Fibroblast of lung (primary cell): Measurements from ENCODE around the gene CCNY. TPM values are rescaled to one million over a fixed set of nuclear protein-coding genes. Genes with fewer than 3 reads are reported as not detected.

ENCODE experiments used
- DNase-seq, 2 donors: peaks; one replicate each; pipeline versions ENCODE4 v3.0.0 to v3.0.0-alpha.2; 2010; ENCODE audit warnings: low read depth in 2 of 2
- H2AFZ ChIP-seq: 2 replicates; pipeline ENCODE4 v1.5.1; 2012; ENCODE audit warnings: low read length, control low read depth, inconsistent platforms
- H3K27ac ChIP-seq: 2 replicates; pipeline ENCODE4 v1.5.1; 2011; ENCODE audit warnings: low read length, control low read depth; ENCODE audit not compliant: insufficient read depth
- H3K27me3 ChIP-seq: 2 replicates; pipeline ENCODE4 v1.5.1; 2011; ENCODE audit warnings: mild to moderate bottlenecking, low read length; ENCODE audit not compliant: control insufficient read depth, insufficient read depth
- H3K36me3 ChIP-seq: 2 replicates; pipeline ENCODE4 v1.5.1; 2011; ENCODE audit warnings: low read length; ENCODE audit not compliant: control insufficient read depth, insufficient read depth
- H3K4me1 ChIP-seq: 2 replicates; pipeline ENCODE4 v1.5.1; 2011; ENCODE audit warnings: low read length; ENCODE audit not compliant: control insufficient read depth, insufficient read depth; ENCODE audit errors: extremely low read depth
- H3K4me2 ChIP-seq: 2 replicates; pipeline ENCODE4 v1.5.1; 2011; ENCODE audit warnings: low read length, control low read depth; ENCODE audit not compliant: insufficient read depth; ENCODE audit errors: extremely low read depth
- H3K4me3 ChIP-seq, 4 experiments: fragments of 200-600 bp in 1 of 4; sonication (generic) in 1 of 4; replicated peaks in 1 of 4; 2 replicates each; pipeline ENCODE4 v1.5.1; 2011 to 2016; ENCODE audit warnings: low read length in 4 of 4, low read depth in 3 of 4, mild to moderate bottlenecking in 3 of 4, control low read depth in 2 of 4, inconsistent platforms in 1 of 4, mixed read lengths in 1 of 4; ENCODE audit not compliant: insufficient read depth in 1 of 4; ENCODE audit errors: control extremely low read depth in 1 of 4
- H3K79me2 ChIP-seq: 2 replicates; pipeline ENCODE4 v1.5.1; 2012; ENCODE audit warnings: mild to moderate bottlenecking, low read length, inconsistent platforms; ENCODE audit not compliant: control insufficient read depth, insufficient read depth
- H3K9ac ChIP-seq: 2 replicates; pipeline ENCODE4 v1.5.1; 2011; ENCODE audit warnings: mild to moderate bottlenecking, low read length, control low read depth; ENCODE audit not compliant: insufficient read depth
- H3K9me3 ChIP-seq: 2 replicates; pipeline ENCODE4 v1.5.1; 2012; ENCODE audit warnings: low read depth, low read length; ENCODE audit not compliant: control insufficient read depth, insufficient read depth
- H4K20me1 ChIP-seq: 2 replicates; pipeline ENCODE4 v1.5.1; 2011; ENCODE audit warnings: low read length; ENCODE audit not compliant: control insufficient read depth, insufficient read depth; ENCODE audit errors: extremely low read depth
- EZH2 ChIP-seq: IDR thresholded peaks from 2 replicates; pipeline ENCODE4 v1.5.1; 2012; ENCODE audit warnings: low read length, control low read depth, mild to moderate bottlenecking; ENCODE audit errors: missing control alignments
- polyA plus RNA-seq, 2 donors: library from polyadenylated mRNA; depleted of rRNA in 1 of 2; stranded (reverse) in 1 of 2; unstranded in 1 of 2; fragments of >200 nt; gene quantifications; 2 replicates each; pipeline ENCODE4 v1.2.1, GENCODE V29; 2011 to 2012; ENCODE audit warnings: missing spikeins in 1 of 2
- total RNA-seq: library from RNA; depleted of rRNA; stranded (reverse); fragments of >200 nt; gene quantifications from 2 replicates; pipeline ENCODE4 v1.2.1, GENCODE V29; 2014
- TF ChIP-seq, protein P1 (sequence below), 2 donors: IDR thresholded peaks in 1 of 2; conservative IDR thresholded peaks in 1 of 2; 1 replicate in 1 of 2; 2 replicates in 1 of 2; pipeline ENCODE4 v1.5.1; 2011 to 2012; ENCODE audit warnings: low read length in 2 of 2, control low read depth in 1 of 2, inconsistent platforms in 1 of 2, low read depth in 1 of 2, mild to moderate bottlenecking in 1 of 2

The CCNY gene
- total and polyA plus RNA-seq, 2 donors (not counting 1 experiment from before 2014, with no cell fraction given) = 34.7 to 66.4 TPM

- no peaks in the 10 kb centered on the region for H3K79me2 ChIP-seq
- DNase-seq = no peak
- peaks cover 3% of the 10 kb centered on the region for H3K36me3 ChIP-seq
- H3K4me2 ChIP-seq = no peak overlapping the region
- H2AFZ ChIP-seq = no peak overlapping the region
- no peak overlapping the region for H3K27ac ChIP-seq
- no peaks in the 10 kb centered on the region for H3K4me1 ChIP-seq
- TF ChIP-seq EZH2 = no peak
- TF ChIP-seq, protein P1, sequence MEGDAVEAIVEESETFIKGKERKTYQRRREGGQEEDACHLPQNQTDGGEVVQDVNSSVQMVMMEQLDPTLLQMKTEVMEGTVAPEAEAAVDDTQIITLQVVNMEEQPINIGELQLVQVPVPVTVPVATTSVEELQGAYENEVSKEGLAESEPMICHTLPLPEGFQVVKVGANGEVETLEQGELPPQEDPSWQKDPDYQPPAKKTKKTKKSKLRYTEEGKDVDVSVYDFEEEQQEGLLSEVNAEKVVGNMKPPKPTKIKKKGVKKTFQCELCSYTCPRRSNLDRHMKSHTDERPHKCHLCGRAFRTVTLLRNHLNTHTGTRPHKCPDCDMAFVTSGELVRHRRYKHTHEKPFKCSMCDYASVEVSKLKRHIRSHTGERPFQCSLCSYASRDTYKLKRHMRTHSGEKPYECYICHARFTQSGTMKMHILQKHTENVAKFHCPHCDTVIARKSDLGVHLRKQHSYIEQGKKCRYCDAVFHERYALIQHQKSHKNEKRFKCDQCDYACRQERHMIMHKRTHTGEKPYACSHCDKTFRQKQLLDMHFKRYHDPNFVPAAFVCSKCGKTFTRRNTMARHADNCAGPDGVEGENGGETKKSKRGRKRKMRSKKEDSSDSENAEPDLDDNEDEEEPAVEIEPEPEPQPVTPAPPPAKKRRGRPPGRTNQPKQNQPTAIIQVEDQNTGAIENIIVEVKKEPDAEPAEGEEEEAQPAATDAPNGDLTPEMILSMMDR (conservative IDR thresholded peaks at IDR 0.05 in 1 of 2, IDR thresholded peaks at IDR 0.05 in 1 of 2; ENCODE audit: low read depth in 1 of 2, low read length in 2 of 2) = no peak
- H3K9me3 ChIP-seq = no peaks in the 10 kb centered on the region
- H3K27me3 ChIP-seq = no peaks in the 10 kb centered on the region
- H3K4me3 ChIP-seq = no peak overlapping the region
- no peaks in the 10 kb centered on the region for H4K20me1 ChIP-seq
- no peak overlapping the region for H3K9ac ChIP-seq
Observed at GRCh38 chr10:35507519-35508109, 171.3 kb downstream of the CCNY start.

DNA sequence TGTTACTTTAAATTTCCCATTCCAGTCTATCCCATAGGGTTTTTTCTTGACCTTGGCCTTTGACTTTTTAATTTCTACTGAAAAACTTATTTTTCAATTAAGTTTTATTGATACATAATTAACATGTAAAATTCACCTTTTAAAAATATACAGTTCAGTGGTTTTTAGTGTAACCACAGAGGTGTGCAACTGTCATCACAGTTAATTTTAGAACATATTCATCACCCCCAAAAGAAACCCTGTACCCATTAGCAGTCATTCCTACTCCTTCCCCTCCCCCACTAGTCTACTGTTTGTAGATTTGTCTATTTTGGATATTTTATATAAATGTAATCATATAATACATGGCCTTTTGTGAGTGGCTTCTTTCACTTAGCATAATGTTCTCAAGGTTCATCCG lies 172.3 kb downstream of the CCNY start:
- no peak for DNase-seq
- H3K79me2 ChIP-seq = no peaks in the 10 kb centered on the region
- H3K27me3 ChIP-seq = no peaks in the 10 kb centered on the region
- TF ChIP-seq, protein P1 (conservative IDR thresholded peaks at IDR 0.05 in 1 of 2, IDR thresholded peaks at IDR 0.05 in 1 of 2; ENCODE audit: low read depth in 1 of 2, low read length in 2 of 2) = no peak
- TF ChIP-seq EZH2 = no peak
- H3K9me3 ChIP-seq = no peaks in the 10 kb centered on the region
- H3K4me2 ChIP-seq = no peak overlapping the region
- H2AFZ ChIP-seq = no peak overlapping the region
- peaks cover 2% of the 10 kb centered on the region for H3K36me3 ChIP-seq
- H4K20me1 ChIP-seq = no peaks in the 10 kb centered on the region
- no peak overlapping the region for H3K9ac ChIP-seq
- H3K27ac ChIP-seq = no peak overlapping the region
- H3K4me3 ChIP-seq = no peak overlapping the region
- H3K4me1 ChIP-seq = no peaks in the 10 kb centered on the region

DNA sequence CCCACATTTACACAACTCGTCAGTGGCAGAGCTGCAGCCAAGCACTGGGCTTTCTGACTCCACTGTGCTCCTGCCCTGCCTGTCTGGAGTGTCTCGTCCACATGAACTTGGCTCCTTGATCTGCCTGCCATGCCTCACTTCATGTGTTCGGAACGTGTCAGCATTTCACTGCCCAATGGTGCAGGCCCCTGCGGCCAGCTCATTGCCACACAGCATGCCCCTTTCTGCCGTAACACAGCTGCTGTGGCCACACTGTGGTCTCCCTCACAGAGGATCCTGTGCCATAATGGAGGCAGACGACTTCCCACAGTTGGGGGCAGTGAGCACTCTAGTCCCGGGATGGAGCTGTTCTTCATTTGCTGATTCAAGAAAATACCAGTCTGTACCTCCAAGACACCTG lies 174.6 kb downstream of the CCNY start:
- TF ChIP-seq, protein P1 (conservative IDR thresholded peaks at IDR 0.05 in 1 of 2, IDR thresholded peaks at IDR 0.05 in 1 of 2; ENCODE audit: low read depth in 1 of 2, low read length in 2 of 2) = no peak
- no peaks in the 10 kb centered on the region for H3K27me3 ChIP-seq
- H3K4me1 ChIP-seq = no peaks in the 10 kb centered on the region
- no peaks in the 10 kb centered on the region for H4K20me1 ChIP-seq
- H3K79me2 ChIP-seq = no peaks in the 10 kb centered on the region
- H3K4me3 ChIP-seq = no peak overlapping the region
- H3K36me3 ChIP-seq = peaks cover 2% of the 10 kb centered on the region
- no peak overlapping the region for H3K9ac ChIP-seq
- no peak overlapping the region for H3K4me2 ChIP-seq
- no peaks in the 10 kb centered on the region for H3K9me3 ChIP-seq
- H3K27ac ChIP-seq = no peak overlapping the region
- no peak for DNase-seq
- H2AFZ ChIP-seq = no peak overlapping the region
